Colonic mucosa (tissue), 4 donors: ENCODE results near the gene COMP. TPM values are rescaled to one million over a fixed set of nuclear protein-coding genes. Genes with fewer than 3 reads are reported as not detected.

Source experiments
- DNase-seq: peaks from one replicate; pipeline ENCODE4 v3.0.0-alpha.2; 2020
- H3K27ac ChIP-seq: fragments of 200-600 bp; one replicate; pipeline ENCODE4 v1.8.0; 2021
- H3K27me3 ChIP-seq: fragments of 200-600 bp; one replicate; pipeline ENCODE4 v1.8.0; 2021
- H3K36me3 ChIP-seq: fragments of 200-600 bp; one replicate; pipeline ENCODE4 v1.8.0; 2021
- H3K4me1 ChIP-seq: fragments of 200-600 bp; one replicate; pipeline ENCODE4 v1.8.0; 2021; ENCODE audit warnings: mild to moderate bottlenecking
- H3K4me3 ChIP-seq: fragments of 200-600 bp; one replicate; pipeline ENCODE4 v1.8.0; 2021
- H3K9ac ChIP-seq, 2 donors: one replicate each; pipeline ENCODE4 v1.7.0; 2013; ENCODE audit warnings: control low read depth in 2 of 2, low read depth in 2 of 2, low read length in 2 of 2
- H3K9me3 ChIP-seq: fragments of 200-600 bp; one replicate; pipeline ENCODE4 v1.8.0; 2021
- intact Hi-C: fragments of 100-400 bp; cut with DNase I; formaldehyde crosslinking; loops from one replicate; pipeline ENCODE4 v1.14.1; 2022
- total RNA-seq, 2 donors: library from RNA; stranded (reverse); fragmentation: NEBNext Ultra II Directional in 1 of 2; extraction: Animal tissue kit (Norgen Biotek cat#: 25700) in 1 of 2; gene quantifications; one replicate each; pipeline ENCODE4 v1.2.1, GENCODE V29; 2021
- TF ChIP-seq, protein P1 (sequence below): fragments of 200-600 bp; IDR thresholded peaks from one replicate; pipeline ENCODE4 v1.8.0; 2022; ENCODE audit warnings: antibody characterized with exemption, mild to moderate bottlenecking
- donor health status: healthy.
- donor health status: DM: no; HTN: no; CAD: no.
- donor health status: DM: no; HTN: no; CAD: no.

COMP gene
- total RNA-seq, 2 donors from 2014 or later = 0.13 TPM; not detected in 1

DNA sequence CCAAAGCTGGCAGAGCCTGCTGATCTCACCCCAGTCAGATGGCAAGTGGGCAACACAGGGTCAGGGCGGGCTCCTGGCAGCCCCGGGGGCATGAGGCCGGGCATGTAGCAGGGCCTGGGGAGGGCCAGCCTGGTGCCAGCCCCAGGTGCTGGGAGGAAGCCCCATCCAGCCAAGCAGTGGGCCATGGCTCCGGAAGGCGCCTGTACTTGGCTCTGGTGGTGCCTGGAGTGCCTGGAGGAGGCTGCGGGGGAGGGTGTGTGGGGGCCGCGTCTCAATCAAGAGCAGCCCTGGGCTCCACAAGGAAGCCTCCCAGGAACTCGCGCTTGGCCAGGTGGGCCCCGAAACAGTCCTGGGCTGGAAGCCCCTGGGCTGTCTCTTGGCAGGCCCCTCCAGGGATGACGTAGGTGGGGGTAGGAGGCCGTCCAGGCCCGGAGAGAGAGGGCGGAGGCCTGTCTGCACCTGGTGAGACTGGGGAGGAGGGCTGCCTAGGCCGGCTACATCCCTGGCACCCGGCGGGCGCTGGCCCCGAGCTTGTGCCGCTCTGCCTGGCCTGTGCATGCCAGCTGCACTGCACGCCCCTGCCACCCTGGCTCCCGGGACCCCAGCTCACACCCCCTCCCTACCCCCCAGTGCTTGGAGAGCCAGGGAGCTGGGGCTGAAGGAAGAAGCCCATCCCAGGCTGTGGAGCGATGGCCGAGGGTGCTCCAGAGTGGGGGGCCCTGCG, 45.9 kb downstream of the COMP start:
- DNase-seq = no peak
- Histone ChIP-seq H3K4me3 (no peak overlapping the region), H3K9me3 (no peaks in the 10 kb centered on the region), H3K36me3 (no peaks in the 10 kb centered on the region), H3K4me1 (peaks cover 25% of the 10 kb centered on the region), H3K9ac (no peak overlapping the region), H3K27ac (no peak overlapping the region), H3K27me3 (no peaks in the 10 kb centered on the region)
- TF ChIP-seq, protein P1, sequence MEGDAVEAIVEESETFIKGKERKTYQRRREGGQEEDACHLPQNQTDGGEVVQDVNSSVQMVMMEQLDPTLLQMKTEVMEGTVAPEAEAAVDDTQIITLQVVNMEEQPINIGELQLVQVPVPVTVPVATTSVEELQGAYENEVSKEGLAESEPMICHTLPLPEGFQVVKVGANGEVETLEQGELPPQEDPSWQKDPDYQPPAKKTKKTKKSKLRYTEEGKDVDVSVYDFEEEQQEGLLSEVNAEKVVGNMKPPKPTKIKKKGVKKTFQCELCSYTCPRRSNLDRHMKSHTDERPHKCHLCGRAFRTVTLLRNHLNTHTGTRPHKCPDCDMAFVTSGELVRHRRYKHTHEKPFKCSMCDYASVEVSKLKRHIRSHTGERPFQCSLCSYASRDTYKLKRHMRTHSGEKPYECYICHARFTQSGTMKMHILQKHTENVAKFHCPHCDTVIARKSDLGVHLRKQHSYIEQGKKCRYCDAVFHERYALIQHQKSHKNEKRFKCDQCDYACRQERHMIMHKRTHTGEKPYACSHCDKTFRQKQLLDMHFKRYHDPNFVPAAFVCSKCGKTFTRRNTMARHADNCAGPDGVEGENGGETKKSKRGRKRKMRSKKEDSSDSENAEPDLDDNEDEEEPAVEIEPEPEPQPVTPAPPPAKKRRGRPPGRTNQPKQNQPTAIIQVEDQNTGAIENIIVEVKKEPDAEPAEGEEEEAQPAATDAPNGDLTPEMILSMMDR = no peak
- intact Hi-C loops = no loop called here

DNA sequence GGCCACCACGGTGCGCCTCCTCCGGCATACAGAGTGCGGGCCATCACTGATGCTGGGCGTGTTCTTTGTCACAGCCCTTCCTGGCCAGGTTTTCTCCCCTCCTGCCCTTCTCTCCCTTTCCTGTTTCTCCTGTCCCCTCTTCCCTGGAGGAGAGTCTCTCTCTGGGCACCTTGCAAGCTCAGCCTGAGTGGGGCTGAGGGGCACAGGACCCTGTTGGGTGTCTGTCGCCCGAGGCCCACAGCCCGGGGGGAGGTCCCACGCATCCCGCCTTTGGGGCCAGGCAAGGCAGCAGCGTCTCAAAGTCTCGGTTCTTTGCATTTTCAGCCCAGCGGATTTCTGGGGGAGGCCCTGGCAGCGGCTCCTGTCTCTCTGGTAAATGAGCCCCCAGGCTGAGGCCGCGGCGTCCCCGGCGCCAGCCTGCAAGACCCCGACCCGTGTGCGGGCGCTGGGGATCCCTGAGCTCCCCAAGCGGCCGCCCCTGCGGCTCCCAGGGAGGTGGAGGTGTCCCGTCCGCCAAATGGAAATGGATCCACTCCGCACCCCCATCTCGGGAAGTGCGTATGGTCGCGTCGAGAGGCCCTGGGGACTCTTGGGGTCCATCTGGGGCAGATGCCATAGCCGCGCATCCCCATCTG, 47.2 kb downstream of the COMP start:
- peaks cover 28% of the 10 kb centered on the region for H3K4me1 ChIP-seq
- H3K27ac ChIP-seq = peak overlapping the region; percentile 72
- no peak for DNase-seq
- no peaks in the 10 kb centered on the region for H3K27me3 ChIP-seq
- H3K36me3 ChIP-seq = no peaks in the 10 kb centered on the region
- H3K9ac ChIP-seq = peak overlapping the region in 1 of 2 donors; percentile 12
- no peaks in the 10 kb centered on the region for H3K9me3 ChIP-seq
- intact Hi-C loops = no loop called here
- H3K4me3 ChIP-seq = no peak overlapping the region
- TF ChIP-seq, protein P1 = no peak

DNA sequence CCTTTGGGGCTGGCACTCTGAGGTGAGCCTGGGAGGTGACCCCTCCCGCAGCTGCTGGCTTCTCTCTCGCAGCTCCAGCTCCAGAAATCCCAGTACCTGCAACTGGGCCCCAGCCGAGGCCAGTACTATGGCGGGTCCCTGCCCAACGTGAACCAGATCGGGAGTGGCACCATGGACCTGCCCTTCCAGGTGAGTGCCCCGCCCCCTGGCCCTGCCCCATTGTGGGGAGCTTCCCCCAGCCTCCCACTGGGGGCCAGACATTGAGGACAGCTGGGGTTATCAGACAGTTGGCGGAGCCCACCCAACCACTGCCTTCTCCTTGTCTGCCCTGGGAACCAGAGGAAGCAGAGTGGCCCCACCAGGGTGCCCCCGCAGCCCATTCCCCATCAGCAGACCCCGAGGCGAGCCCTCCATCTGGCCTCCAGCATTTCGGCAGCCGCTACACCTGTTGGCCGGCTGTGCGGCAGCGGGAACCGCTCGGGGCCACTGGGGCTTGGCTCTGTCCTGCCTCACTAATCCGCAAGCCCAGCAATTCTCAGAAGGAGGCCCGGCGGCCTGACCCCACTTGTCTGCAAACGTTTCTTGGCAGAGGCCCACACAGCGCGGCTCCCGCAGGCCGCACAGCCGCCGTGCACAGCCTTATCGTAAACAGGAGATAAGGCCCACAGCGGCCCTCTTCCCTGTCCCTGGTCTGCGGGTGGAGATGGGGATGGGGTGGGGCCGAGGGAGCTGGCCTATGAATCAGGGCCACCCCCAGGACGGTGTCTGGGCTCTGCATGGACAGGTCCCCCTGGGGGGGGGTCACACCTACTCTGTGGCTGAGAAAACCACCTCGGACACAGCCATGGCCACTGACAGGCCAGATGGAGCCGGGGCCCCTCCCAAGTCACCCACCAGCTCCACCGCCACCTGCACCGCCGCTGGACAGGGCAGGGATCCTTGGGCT, 48.0 kb downstream of the COMP start:
- H3K36me3 ChIP-seq = no peaks in the 10 kb centered on the region
- peak overlapping the region; percentile 72 for H3K27ac ChIP-seq
- H3K4me1 ChIP-seq = peaks cover 30% of the 10 kb centered on the region
- H3K4me3 ChIP-seq = no peak overlapping the region
- H3K9ac ChIP-seq = peak overlapping the region in 1 of 2 donors; percentile 58
- intact Hi-C loops = no loop called here
- TF ChIP-seq, protein P1 = no peak
- no peaks in the 10 kb centered on the region for H3K27me3 ChIP-seq
- no peaks in the 10 kb centered on the region for H3K9me3 ChIP-seq
- peak; percentile 85 for DNase-seq

DNA sequence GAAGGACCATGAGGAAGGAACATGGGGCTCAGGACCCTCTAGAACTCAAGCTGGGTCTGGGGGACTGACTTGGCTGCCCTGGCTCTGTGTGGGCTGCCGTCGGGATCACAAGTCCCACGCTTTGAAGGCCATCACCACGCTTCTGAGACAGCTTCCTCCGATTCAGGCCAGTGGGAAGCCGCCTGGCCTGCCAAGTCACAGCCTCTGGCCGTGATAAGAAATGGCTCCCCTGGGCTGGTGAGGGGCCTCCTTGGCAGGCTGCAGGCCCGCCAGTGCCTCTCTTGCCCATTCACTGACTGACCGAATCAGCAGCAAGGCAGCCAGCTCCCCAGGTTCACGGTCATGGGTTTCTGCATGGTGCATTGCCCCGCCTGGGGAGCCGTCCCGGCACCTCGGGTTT, 48.8 kb downstream of the COMP start:
- H3K27me3 ChIP-seq = no peaks in the 10 kb centered on the region
- peak overlapping the region; percentile 72 for H3K27ac ChIP-seq
- H3K9ac ChIP-seq = peak overlapping the region in 1 of 2 donors; percentile 57
- intact Hi-C loops = no loop called here
- H3K9me3 ChIP-seq = no peaks in the 10 kb centered on the region
- H3K4me3 ChIP-seq = no peak overlapping the region
- H3K36me3 ChIP-seq = no peaks in the 10 kb centered on the region
- DNase-seq = no peak
- TF ChIP-seq, protein P1 = no peak
- peaks cover 31% of the 10 kb centered on the region for H3K4me1 ChIP-seq
